ENCODE results near the gene COX6B2.
A peak's percentile ranks its signal among the peaks of the same experiment; 100 is the strongest.
"Not testable (repeated sequence)": the region's sequence is repeated elsewhere in the genome, so short reads cannot be mapped to it uniquely, and the experiment has no call there.

The COX6B2 gene, protein sequence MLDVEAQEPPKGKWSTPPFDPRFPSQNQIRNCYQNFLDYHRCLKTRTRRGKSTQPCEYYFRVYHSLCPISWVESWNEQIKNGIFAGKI

DNA sequence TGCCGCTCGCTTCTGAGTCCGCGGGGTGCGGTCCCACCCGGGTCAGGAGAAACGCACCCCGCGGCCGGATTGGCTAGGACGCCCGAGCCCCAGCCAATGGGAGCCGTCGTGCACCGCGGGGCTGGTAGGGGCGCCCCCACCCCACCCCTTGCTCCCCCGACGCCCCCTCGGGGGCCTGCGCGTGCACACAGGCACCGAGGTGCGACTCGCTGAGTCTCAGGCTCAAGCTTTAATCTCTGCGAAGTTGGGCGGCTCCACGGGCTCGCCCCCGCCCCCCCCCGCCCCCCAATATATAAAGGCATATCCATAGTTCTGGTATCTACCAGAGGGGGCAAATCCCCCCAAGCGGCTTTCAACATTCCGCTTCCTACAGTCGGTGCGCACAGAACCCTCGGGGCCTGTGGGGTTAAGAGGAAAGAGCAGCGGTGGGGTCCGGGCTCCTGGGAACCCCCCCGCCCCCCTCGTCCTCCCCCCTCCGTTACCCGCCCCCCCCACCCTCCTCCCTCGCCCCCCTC is at the start of gene COX6B2:
TSS of gene COX6B2 (minus strand) at position 22 of the 515 bp plus-strand sequence. CDS start 198 bp downstream, outside the sequence.
- no peak for FAIRE-seq

- FAIRE-seq = no peak
These were observed 48.0 kb upstream of the COX6B2 start for GRCh38 chr19:55402509-55402908.

GRCh38 chr19:55401390-55401789 is 46.9 kb upstream of the COX6B2 start:
- FAIRE-seq = not testable (repeated sequence)

DNA sequence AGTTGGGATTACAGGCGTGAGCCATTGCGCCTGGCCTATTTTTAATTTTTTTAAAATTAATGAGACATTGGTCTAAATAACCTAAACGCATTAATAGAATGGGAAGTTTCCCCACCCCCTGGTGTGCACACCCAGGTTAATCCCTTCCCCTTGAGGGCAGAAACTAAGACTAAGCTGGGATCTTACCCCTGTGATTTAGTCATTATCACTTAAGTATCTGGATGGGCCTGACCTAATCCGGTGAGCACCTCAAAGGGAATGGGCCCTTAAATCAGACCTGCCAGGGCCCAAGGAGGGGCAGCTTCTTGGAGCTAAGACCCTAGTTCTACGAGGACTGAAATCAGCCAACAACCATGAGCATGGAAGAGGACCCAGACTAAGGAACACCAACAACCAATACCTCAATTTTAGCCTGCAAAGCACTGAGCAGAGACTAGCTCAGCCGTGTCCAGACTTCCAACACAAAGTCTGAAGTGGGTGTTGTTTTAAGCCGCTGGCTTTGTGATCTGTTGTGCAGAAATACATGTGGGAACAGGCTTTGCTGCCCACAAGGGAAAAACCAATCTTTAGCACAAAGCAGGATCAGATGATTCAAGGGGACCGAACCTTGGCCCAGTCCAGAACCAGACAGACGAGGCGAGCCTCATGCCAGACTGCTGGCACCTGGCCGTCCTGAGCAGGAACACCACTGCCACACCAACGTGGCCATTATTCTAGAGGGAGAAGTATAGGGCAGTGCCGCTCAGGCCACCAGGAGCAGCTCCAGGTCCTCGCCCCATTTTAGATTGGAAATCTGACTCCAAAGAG is 46.0 kb upstream of the COX6B2 start:
- peak; percentile 95 for FAIRE-seq

- peak; percentile 61 for FAIRE-seq
These were observed 43.8 kb upstream of the COX6B2 start for GRCh38 chr19:55398200-55398925.

DNA sequence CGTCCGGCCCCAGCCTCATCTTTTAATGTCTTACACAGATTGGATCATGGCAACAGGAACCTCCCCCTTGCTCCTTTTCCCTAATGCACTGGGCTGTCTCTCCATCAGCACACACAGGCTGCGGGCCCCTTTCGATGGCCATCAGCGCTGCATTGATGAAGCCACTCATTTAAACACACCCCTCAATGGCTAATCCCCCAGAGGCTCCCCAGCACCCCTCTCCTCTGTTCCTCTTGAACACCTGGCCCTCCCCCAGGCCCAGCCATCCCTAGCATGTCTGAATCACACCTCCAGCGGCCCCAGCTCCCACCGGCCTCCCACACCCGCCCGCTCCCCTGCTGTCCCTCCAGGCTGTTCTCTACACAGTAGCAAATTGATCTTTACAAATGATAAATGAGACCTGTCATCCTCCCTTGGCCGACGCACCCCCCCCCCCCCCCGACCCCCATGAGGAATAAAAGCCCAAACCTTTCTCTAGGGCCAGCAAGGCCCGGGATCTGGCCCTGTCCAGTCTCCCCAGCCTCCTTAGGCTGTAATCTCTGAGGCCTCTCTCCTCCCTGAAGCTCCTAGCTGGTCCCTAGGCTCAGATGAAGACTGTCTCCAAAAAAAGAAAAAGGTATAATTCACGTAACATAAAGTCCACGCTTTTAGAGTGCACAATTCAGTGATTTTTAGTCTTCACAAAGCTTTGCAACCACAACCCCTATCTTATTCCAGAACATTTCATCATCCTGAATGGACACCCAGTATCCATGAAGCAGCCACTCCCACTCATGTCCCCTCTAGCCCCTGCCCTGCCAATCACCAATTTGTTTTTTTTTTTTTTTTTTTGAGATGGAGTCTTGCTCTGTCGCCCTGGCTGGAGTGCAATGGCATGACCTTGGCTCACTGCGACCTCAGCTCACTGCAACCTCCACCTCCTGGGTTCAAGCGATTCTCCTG is 38.6 kb upstream of the COX6B2 start:
- FAIRE-seq = no peak

GRCh38 chr19:55391702-55392615 is 37.4 kb upstream of the COX6B2 start:
- FAIRE-seq = no peak

DNA sequence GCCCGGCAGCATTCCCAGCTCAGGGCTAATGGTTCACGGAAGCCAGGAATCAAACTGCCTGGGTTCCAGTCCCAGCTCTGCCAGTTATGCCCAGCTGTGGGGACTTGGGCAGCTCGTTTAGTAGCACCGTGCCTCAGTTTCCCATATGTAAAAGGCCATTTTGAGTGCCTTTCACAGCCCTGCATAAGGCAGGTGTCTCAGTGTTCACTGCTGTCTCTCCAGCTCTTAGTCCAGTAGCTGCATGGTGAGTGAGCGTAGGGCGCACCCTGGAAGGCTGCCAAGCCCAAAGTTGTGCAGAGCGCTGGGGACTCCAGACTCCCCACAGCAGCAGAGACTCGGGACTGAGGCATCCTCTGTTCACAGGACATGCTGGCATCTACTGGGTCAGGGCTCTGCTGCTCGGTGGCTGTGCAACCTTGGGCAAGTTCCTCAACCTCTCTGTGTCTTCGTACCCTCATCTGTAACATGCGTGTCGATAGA is 36.7 kb upstream of the COX6B2 start:
- FAIRE-seq = no peak

DNA sequence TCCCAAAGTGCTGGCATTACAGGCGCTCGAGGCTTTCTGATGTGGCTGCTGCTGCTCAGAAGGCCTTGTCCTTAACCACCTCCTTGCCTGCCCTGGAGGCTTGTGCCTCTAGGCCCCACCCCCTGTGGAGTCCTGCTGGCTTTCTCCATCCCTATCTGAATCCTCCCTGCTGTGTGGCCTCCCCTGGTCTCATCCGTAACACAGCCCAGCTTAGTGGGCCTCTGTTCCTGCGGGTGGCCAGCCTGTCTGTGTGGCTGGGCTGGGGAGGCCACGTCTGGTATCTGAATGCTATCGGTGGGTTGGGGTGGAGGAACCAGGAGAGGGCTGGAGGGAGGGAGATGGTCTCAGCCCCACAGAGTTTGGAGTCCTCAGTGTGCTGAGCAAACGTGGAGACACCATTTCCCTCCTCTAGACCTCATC is 36.0 kb upstream of the COX6B2 start:
- no peak for FAIRE-seq

GRCh38 chr19:55389386-55390317 is 35.1 kb upstream of the COX6B2 start:
- FAIRE-seq = no peak

DNA sequence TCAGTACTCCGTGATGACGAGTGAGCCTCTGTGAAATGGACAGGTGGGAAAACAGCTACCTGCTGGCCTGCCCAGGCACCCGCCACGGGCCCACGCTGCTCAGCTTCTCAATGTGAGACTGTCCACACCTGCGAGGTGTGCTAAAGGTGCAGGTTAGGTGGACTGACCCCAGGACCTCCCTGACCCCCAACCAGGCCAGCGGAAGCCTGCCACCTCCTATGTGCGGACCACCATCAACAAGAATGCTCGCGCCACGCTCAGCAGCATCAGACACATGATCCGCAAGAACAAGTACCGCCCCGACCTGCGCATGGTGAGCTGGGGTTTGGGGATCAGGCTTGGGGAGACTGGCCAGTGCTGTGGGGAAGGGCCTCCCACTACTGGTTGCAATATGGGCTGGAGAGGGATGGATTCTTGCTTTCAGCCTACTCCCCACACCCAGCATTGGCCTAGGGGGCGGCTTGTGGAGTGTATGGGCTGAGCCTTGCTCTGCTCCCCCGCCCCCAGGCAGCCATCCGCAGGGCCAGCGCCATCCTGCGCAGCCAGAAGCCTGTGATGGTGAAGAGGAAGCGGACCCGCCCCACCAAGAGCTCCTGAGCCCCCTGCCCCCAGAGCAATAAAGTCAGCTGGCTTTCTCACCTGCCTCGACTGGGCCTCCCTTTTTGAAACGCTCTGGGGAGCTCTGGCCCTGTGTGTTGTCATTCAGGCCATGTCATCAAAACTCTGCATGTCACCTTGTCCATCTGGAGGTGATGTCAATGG is 33.4 kb upstream of the COX6B2 start:
- no peak for FAIRE-seq

DNA sequence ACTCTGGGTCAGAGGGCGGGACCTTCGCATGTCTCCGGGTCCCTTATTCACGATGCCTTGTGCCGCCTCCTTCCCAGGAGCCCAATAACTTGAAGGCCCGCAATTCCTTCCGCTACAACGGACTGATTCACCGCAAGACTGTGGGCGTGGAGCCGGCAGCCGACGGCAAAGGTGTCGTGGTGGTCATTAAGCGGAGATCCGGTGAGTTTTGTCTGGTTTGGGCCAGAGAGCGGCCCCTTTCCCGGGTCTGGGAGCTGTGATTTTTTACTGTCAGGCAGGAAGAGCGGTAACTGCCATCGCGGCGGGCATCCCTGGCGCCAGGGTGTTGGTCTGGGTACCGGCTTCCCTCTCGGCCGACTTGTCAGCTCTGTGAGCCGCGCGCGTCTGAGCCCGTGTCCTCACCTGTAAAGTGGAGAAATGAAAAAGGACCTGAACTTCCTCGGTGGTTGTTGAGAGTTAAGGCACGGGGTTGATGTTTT is 32.0 kb upstream of the COX6B2 start:
- no peak for FAIRE-seq

DNA sequence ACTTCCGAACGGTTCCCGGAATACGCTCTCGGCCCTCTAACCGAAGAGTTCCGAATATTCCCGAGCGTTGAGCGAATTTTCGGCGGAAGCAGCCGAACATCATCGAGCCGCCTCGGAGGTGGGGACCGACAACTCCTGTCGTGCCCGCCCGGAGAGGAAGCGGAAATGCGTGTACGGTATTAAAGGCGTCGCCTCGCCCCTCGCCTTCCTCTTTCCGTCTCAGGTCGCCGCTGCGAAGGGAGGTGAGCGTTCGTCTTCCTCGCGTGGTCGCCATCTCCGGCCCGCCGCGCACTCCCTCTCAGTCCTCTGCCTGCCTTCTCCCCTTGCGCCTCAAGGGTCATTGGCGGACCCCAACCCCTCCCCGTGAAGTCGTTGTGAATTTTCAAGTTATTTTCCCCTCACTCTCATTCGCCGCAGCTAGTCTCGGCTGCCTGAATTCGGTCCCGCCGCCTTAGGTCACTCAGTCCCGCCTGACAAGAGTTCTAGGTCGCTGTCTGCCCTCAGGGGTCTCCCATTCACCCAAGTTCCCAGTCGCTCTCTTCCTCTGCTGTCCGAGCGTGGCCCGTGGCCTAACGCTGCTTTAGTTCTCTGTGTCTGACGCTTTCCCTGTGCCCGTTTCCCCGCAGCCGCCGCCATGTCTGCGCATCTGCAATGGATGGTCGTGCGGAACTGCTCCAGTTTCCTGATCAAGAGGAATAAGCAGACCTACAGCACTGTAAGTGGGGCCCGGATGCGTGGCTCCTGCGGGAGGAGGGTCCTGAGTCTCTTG is 31.4 kb upstream of the COX6B2 start, which contains the start of gene RPL28:
TSS of gene RPL28 (plus strand) at position 209 of the 769 bp plus-strand sequence. CDS start at position 635, 426 bp downstream.
- FAIRE-seq = peak; percentile 97

GRCh38 chr19:55384920-55385723 is 30.6 kb upstream of the COX6B2 start:
- no peak for FAIRE-seq

- FAIRE-seq = no peak
These were observed 29.8 kb upstream of the COX6B2 start, which contains the start of gene TMEM238 for GRCh38 chr19:55384131-55384919. TSS of gene TMEM238 (minus strand) at chr19:55384292. CDS start at chr19:55384259, 33 bp downstream.
